IMR-90 (cell line): ENCODE measurements around the gene SLC46A2. TPM values are rescaled to one million over a fixed set of nuclear protein-coding genes. Genes with fewer than 3 reads are reported as not detected.

Experiments
- ATAC-seq: fragments of 200-7000 bp; cut with Tn5 transposase; 2 replicates; pipeline ENCODE4 v1.9.1; 2020; ENCODE audit warnings: low read depth, mild to moderate bottlenecking, moderate library complexity
- BruUV-seq: library from RNA; stranded (reverse); fragments of 400-500 nt; replicated peaks from 2 replicates; lab custom pipeline; 2021; lab: Mats Ljungman, UMichigan
- CTCF ChIA-PET: fragments of 300-600 bp; formaldehyde crosslinking; extraction: SDS; loops from one replicate; lab custom pipeline; 2021; ENCODE audit warnings: antibody characterized with exemption; lab: Yijun Ruan, JAX
- POLR2A ChIA-PET: fragments of 300-600 bp; sonication (Branson Sonifier 250); formaldehyde crosslinking; loops from one replicate; lab custom pipeline; 2022; ENCODE audit warnings: antibody characterized with exemption; ENCODE audit not compliant: unreplicated experiment; lab: Charles Lee
- DNase-seq: peaks from one replicate; pipeline ENCODE4 v3.0.0; 2013
- H2AFZ ChIP-seq: replicated peaks from 2 replicates; pipeline ENCODE3; 2013; ENCODE audit warnings: low read length, mild to moderate bottlenecking; ENCODE audit not compliant: poor library complexity
- H2AK5ac ChIP-seq: 2 replicates; pipeline ENCODE4 v1.6.1; 2013; ENCODE audit warnings: low read depth, low read length, inconsistent platforms
- H2AK9ac ChIP-seq: replicated peaks from 2 replicates; pipeline ENCODE3; 2013; ENCODE audit warnings: mild to moderate bottlenecking, low read depth, low read length, moderate library complexity; ENCODE audit not compliant: poor library complexity
- H2BK120ac ChIP-seq: 2 replicates; pipeline ENCODE4 v1.6.1; 2013; ENCODE audit warnings: low read depth, low read length, inconsistent platforms
- H2BK15ac ChIP-seq: 3 replicates; pipeline ENCODE4 v1.6.1; 2013; ENCODE audit warnings: low read depth, low read length, inconsistent platforms
- H2BK20ac ChIP-seq: 2 replicates; pipeline ENCODE4 v1.6.1; 2013; ENCODE audit warnings: low read depth, mild to moderate bottlenecking, inconsistent platforms, low read length, moderate library complexity
- H2BK5ac ChIP-seq: 2 replicates; pipeline ENCODE4 v1.6.1; 2013; ENCODE audit warnings: mild to moderate bottlenecking, low read depth, low read length, inconsistent platforms; ENCODE audit not compliant: poor library complexity, severe bottlenecking
- H3K14ac ChIP-seq: replicated peaks from 2 replicates; pipeline ENCODE4 v1.6.1; 2013; ENCODE audit warnings: low read depth, low read length, inconsistent platforms
- H3K18ac ChIP-seq: 2 replicates; pipeline ENCODE4 v1.6.1; 2013; ENCODE audit warnings: low read depth, low read length, control low read depth
- H3K23ac ChIP-seq: 2 replicates; pipeline ENCODE4 v1.6.1; 2013; ENCODE audit warnings: low read depth, low read length, inconsistent platforms
- H3K27ac ChIP-seq: 2 replicates; pipeline ENCODE4 v1.5.1; 2013; ENCODE audit warnings: mild to moderate bottlenecking, control low read depth, low read length; ENCODE audit not compliant: insufficient read depth
- H3K27me3 ChIP-seq: 2 replicates; pipeline ENCODE4 v1.6.1; 2013; ENCODE audit warnings: low read length; ENCODE audit not compliant: control insufficient read depth, insufficient read depth
- H3K36me3 ChIP-seq: 2 replicates; pipeline ENCODE4 v1.6.1; 2013; ENCODE audit warnings: low read length, mixed read lengths; ENCODE audit not compliant: control insufficient read depth, insufficient read depth
- H3K4ac ChIP-seq: 2 replicates; pipeline ENCODE4 v1.6.1; 2013; ENCODE audit warnings: low read depth, low read length, inconsistent platforms
- H3K4me1 ChIP-seq: 2 replicates; pipeline ENCODE4 v1.6.1; 2013; ENCODE audit warnings: low read length, mixed read lengths; ENCODE audit not compliant: control insufficient read depth, insufficient read depth
- H3K4me2 ChIP-seq: 2 replicates; pipeline ENCODE4 v1.6.1; 2013; ENCODE audit warnings: low read depth, mild to moderate bottlenecking, control low read depth, low read length, moderate library complexity
- H3K4me3 ChIP-seq: 2 replicates; pipeline ENCODE4 v1.5.1; 2013; ENCODE audit warnings: low read depth, mild to moderate bottlenecking, control low read depth, low read length, moderate library complexity; ENCODE audit not compliant: insufficient read depth
- H3K56ac ChIP-seq: 2 replicates; pipeline ENCODE4 v1.6.1; 2013; ENCODE audit warnings: low read length, inconsistent platforms; ENCODE audit not compliant: insufficient read depth; ENCODE audit errors: extremely low read depth
- H3K79me1 ChIP-seq, 2 experiments: 2 replicates each; pipeline ENCODE4 v1.6.1; 2013; ENCODE audit warnings: low read length in 2 of 2, inconsistent platforms in 1 of 2, low read depth in 1 of 2
- H3K9ac ChIP-seq: 2 replicates; pipeline ENCODE4 v1.6.1; 2013; ENCODE audit warnings: low read depth, low read length, control low read depth
- H3K9me1 ChIP-seq: 2 replicates; pipeline ENCODE4 v1.6.1; 2013; ENCODE audit warnings: low read length, inconsistent platforms; ENCODE audit not compliant: insufficient read depth
- H3K9me3 ChIP-seq: 2 replicates; pipeline ENCODE4 v1.6.1; 2013; ENCODE audit warnings: low read length; ENCODE audit not compliant: control insufficient read depth, insufficient read depth
- H4K20me1 ChIP-seq: 2 replicates; pipeline ENCODE4 v1.6.1; 2013; ENCODE audit warnings: low read length, inconsistent platforms; ENCODE audit not compliant: insufficient read depth
- H4K5ac ChIP-seq: 2 replicates; pipeline ENCODE4 v1.6.1; 2013; ENCODE audit warnings: mild to moderate bottlenecking, low read depth, low read length, control low read depth
- H4K8ac ChIP-seq, 2 experiments: 2 replicates each; pipeline ENCODE4 v1.6.1; 2013; ENCODE audit warnings: low read depth in 2 of 2, low read length in 2 of 2, control low read depth in 1 of 2, inconsistent platforms in 1 of 2
- H4K91ac ChIP-seq: 2 replicates; pipeline ENCODE4 v1.6.1; 2013; ENCODE audit warnings: low read depth, low read length, inconsistent platforms; ENCODE audit not compliant: insufficient read depth
- FOS ChIP-seq: fragments of 150-350 bp; IDR thresholded peaks from 2 replicates; pipeline ENCODE4 v1.6.1; 2016; ENCODE audit warnings: low read depth, low read length
- MXI1 ChIP-seq: IDR thresholded peaks from 2 replicates; pipeline ENCODE4 v1.6.1; 2012; ENCODE audit warnings: low read depth, mild to moderate bottlenecking, low read length, moderate library complexity, borderline replicate concordance
- NFE2L2 ChIP-seq: fragments of 150-350 bp; IDR thresholded peaks from 2 replicates; pipeline ENCODE4 v1.6.1; 2016; ENCODE audit warnings: low read depth, mild to moderate bottlenecking, low read length
- POLR2A ChIP-seq: IDR thresholded peaks from 2 replicates; pipeline ENCODE4 v1.6.1; 2012; ENCODE audit warnings: mild to moderate bottlenecking, low read depth, low read length
- WGBS, 2 experiments: methylation state at CpG; one replicate each; pipeline versions ENCODE4 v1.1.5 to v1.1.7; 2013; ENCODE audit warnings: missing lambda C conversion rate in 2 of 2; ENCODE audit not compliant: insufficient read length in 1 of 2; ENCODE audit errors: extremely low coverage in 2 of 2; 5-methylcytosine and 5-hydroxymethylcytosine counted together
- dilution Hi-C: fragments of 300-500 bp; cut with HindIII; formaldehyde crosslinking; loops from one replicate; pipeline ENCODE4 v1.14.3; 2018; ENCODE audit warnings: low sequenced_read_pairs; ENCODE audit not compliant: unreplicated experiment
- in situ Hi-C: fragments of 300-500 bp; cut with MboI; formaldehyde crosslinking; loops from 3 replicates; pipeline ENCODE4 v1.14.3; 2019; ENCODE audit warnings: low sequenced_read_pairs, inconsistent platforms, mixed read lengths
- intact Hi-C: fragments of 100-400 bp; cut with micrococcal nuclease; formaldehyde crosslinking; loops from 2 replicates; pipeline ENCODE4 v1.10.0; 2022
- polyA plus RNA-seq, 3 experiments: library from polyadenylated mRNA; depleted of rRNA; stranded (reverse); fragments of >200 nt; gene quantifications; 2 replicates each; pipeline ENCODE4 v1.2.3, GENCODE V29; 2012; ENCODE audit warnings: low replicate concordance in 1 of 3
- total RNA-seq: library from RNA; depleted of rRNA; stranded (reverse); fragments of >200 nt; gene quantifications from 2 replicates; pipeline ENCODE4 v1.2.3, GENCODE V29; 2012
- TF ChIP-seq, protein P1 (sequence below): conservative IDR thresholded peaks from 2 replicates; pipeline ENCODE4 v1.5.1; 2012; ENCODE audit warnings: mild to moderate bottlenecking, low read depth, low read length, improper control_type of control experiment
- TF ChIP-seq, protein P2 (sequence below): fragments of 150-350 bp; IDR thresholded peaks from 2 replicates; pipeline ENCODE4 v1.6.1; 2017; ENCODE audit warnings: mild to moderate bottlenecking, antibody characterized with exemption, low read length, low read depth

SLC46A2 gene
- total and polyA plus RNA-seq, 2 of the 4 experiments (the other 2 are of a cell fraction): not detected

DNA sequence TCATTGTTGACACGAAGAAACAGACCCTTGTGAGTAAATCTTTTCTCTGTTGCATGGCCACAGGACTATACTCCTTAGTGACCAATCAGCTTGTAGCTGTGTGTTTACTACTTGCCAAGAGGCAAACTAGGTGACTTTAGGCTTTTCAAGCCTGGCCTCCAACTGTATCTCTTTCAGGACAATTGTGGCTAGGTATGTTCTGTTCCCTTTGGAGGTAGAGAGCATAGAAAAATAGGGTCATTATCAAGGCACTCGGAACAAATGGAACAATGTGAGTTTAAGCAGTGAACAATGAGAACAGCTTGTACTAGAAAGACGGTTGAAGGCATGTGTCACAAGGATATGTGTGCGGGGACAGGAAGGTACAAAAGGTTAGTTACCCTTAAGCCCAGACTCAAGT is 48.1 kb downstream of the SLC46A2 start:
- Histone ChIP-seq H3K9me3 (no peaks in the 10 kb centered on the region), H3K79me1 (no peaks in the 10 kb centered on the region), H3K14ac (no peak overlapping the region), H2BK15ac (no peak overlapping the region), H3K4ac (no peak overlapping the region), H4K20me1 (no peaks in the 10 kb centered on the region; the same call in 1 of the 2 replicates), H3K36me3 (peaks cover 10% of the 10 kb centered on the region), H2AK9ac (no peak overlapping the region), H2BK5ac (no peak overlapping the region), H2BK120ac (no peak overlapping the region), H3K4me2 (no peak overlapping the region), H3K9me1 (peaks cover 4% of the 10 kb centered on the region; the same call in 1 of the 2 replicates), H3K27ac (no peak overlapping the region), H4K8ac (no peak overlapping the region), H4K91ac (no peak overlapping the region), H3K4me1 (peaks cover 6% of the 10 kb centered on the region), H3K9ac (no peak overlapping the region), H2BK20ac (no peak overlapping the region), H3K18ac (no peak overlapping the region), H4K5ac (no peak overlapping the region), H3K4me3 (no peak overlapping the region), H2AFZ (no peak overlapping the region), H3K56ac (no peak overlapping the region), H2AK5ac (no peak overlapping the region), H3K27me3 (no peaks in the 10 kb centered on the region), H3K23ac (no peak overlapping the region)
- in situ Hi-C loops (no loop called here), dilution Hi-C loops (no loop called here), intact Hi-C loops (loop anchor here (10.0 kb wide), 1 partner anchor 132 kb away; no protein-coding TSS in a partner anchor)
- DNase-seq (no peak), ATAC-seq (no peak)
- 100% methylated on average over 1 of the region's 4 CpGs; no CpG with 5 or more reads in 1 of the 2 experiments for WGBS, 2 experiments
- TF ChIP-seq FOS (no peak), NFE2L2 (no peak), POLR2A (no peak), MXI1 (no peak)
- TF ChIP-seq, protein P1, sequence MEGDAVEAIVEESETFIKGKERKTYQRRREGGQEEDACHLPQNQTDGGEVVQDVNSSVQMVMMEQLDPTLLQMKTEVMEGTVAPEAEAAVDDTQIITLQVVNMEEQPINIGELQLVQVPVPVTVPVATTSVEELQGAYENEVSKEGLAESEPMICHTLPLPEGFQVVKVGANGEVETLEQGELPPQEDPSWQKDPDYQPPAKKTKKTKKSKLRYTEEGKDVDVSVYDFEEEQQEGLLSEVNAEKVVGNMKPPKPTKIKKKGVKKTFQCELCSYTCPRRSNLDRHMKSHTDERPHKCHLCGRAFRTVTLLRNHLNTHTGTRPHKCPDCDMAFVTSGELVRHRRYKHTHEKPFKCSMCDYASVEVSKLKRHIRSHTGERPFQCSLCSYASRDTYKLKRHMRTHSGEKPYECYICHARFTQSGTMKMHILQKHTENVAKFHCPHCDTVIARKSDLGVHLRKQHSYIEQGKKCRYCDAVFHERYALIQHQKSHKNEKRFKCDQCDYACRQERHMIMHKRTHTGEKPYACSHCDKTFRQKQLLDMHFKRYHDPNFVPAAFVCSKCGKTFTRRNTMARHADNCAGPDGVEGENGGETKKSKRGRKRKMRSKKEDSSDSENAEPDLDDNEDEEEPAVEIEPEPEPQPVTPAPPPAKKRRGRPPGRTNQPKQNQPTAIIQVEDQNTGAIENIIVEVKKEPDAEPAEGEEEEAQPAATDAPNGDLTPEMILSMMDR: no peak
- TF ChIP-seq, protein P2, sequence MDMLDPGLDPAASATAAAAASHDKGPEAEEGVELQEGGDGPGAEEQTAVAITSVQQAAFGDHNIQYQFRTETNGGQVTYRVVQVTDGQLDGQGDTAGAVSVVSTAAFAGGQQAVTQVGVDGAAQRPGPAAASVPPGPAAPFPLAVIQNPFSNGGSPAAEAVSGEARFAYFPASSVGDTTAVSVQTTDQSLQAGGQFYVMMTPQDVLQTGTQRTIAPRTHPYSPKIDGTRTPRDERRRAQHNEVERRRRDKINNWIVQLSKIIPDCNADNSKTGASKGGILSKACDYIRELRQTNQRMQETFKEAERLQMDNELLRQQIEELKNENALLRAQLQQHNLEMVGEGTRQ: no peak
- BruUV-seq: no TSS peak
- ChIA-PET POLR2A (no interaction called here), CTCF (interaction anchor here (2.5 kb wide), 1 partner anchor 60 kb away, joined by 12 read pairs; no protein-coding TSS in a partner anchor)
